ENCODE results near the gene INPP5F. TPM values are rescaled to one million over a fixed set of nuclear protein-coding genes. Genes with fewer than 3 reads are reported as not detected.

The INPP5F gene
- total and polyA plus RNA-seq, 11 donors: 3.0 to 9.9 (median 6.4) TPM

DNA sequence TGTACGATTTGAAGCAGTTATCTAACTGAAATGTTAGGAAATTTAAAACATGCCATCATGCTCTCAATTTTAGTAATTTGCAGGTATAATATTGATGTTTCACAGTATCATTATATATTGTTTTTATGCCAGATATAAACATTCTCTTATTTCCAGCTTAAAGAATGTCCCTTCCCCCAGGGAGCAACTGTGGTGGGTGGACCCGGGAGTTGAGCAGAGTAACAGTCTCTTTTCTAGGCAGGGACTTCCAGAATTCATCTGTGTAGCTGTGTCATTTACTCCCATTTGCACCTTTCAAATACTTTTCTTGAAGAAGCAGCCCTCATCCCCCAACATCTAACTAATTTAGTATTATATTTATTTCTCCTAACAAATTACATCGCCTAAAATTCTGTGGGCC lies 9.6 kb downstream of the INPP5F start:
- TF ChIP-seq POLR2A (IDR thresholded peaks at IDR 0.05): no peak
- TF ChIP-seq, protein P1, sequence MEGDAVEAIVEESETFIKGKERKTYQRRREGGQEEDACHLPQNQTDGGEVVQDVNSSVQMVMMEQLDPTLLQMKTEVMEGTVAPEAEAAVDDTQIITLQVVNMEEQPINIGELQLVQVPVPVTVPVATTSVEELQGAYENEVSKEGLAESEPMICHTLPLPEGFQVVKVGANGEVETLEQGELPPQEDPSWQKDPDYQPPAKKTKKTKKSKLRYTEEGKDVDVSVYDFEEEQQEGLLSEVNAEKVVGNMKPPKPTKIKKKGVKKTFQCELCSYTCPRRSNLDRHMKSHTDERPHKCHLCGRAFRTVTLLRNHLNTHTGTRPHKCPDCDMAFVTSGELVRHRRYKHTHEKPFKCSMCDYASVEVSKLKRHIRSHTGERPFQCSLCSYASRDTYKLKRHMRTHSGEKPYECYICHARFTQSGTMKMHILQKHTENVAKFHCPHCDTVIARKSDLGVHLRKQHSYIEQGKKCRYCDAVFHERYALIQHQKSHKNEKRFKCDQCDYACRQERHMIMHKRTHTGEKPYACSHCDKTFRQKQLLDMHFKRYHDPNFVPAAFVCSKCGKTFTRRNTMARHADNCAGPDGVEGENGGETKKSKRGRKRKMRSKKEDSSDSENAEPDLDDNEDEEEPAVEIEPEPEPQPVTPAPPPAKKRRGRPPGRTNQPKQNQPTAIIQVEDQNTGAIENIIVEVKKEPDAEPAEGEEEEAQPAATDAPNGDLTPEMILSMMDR (IDR thresholded peaks at IDR 0.05): no peak
- no peaks in the 10 kb centered on the region for H3K9me3 ChIP-seq
- no peak for DNase-seq
- no peak overlapping the region for H3K4me3 ChIP-seq
- H3K4me1 ChIP-seq: peaks cover 0 to 26% (median 12%) of the 10 kb centered on the region in 12 donors
- ATAC-seq: no peak
- peaks cover 0 to 1% (median 0%) of the 10 kb centered on the region in 9 donors for H3K36me3 ChIP-seq
- no peak overlapping the region for H3K27ac ChIP-seq
- no peaks in the 10 kb centered on the region for H3K27me3 ChIP-seq
- intact Hi-C loops (cut with DNase I): no loop called here
- 87 to 92% (median 89%) methylated on average over 3 of the region's 3 CpGs for WGBS, 4 donors

DNA sequence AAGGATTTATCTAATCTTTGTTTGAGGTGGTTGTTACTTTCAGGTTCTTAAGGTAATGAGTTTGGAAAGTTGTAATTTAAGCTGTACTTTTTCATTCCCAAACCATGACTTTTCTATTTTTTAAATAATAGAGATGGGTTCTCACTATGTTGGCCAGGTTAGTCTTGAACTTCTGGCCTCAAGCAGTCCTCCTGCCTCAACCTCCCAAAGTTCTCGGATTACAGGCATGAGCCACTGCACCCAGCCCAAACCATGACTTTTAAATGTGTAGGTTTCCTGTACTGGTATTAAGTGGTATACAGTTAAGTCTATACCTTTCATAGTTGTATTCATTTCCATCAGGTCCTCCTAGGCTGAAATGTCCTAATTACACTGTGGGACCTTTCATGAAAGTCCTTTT lies 10.4 kb downstream of the INPP5F start:
- no peak for TF ChIP-seq POLR2A (IDR thresholded peaks at IDR 0.05)
- TF ChIP-seq, protein P1 (IDR thresholded peaks at IDR 0.05): no peak
- Histone ChIP-seq H3K27ac (no peak overlapping the region), H3K27me3 (no peaks in the 10 kb centered on the region), H3K36me3 (no peaks in the 10 kb centered on the region), H3K9me3 (no peaks in the 10 kb centered on the region), H3K4me3 (no peak overlapping the region), H3K4me1 (peaks cover 0 to 26% (median 12%) of the 10 kb centered on the region in 12 donors)
- WGBS, 4 donors: 96 to 100% (median 98%) methylated on average over 1 of the region's 1 CpG
- DNase-seq (no peak), ATAC-seq (no peak)
- intact Hi-C loops (cut with DNase I): no loop called here

DNA sequence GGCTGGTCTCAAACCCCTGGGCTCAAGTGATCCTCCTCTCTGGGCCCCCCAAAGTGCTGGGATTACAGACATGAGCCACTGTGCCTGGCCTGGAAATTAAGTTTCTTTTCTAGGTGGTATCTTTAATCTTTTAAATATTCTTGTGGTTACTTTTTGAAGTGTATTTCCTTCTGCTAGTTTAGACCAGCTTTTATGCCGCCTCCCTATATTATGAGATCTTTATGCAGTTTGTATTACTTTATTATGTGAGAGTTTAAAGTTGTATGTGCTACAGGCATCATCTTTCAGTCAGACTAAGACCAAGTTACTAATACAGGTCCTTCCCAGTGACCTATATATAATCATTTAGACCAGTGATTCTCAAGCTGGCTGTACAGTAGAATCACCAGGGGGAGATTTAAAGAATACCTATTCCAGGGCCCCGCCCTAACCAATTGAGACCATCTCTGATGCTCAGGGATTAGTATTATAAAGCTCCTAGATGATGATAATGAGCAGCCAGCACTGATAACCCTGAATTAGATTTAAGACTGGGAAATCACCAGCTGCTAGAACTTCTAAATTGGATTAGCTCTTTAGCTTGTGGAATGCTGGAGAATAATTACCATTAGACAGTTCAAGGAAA lies 11.3 kb downstream of the INPP5F start:
- DNase-seq (no peak), ATAC-seq (no peak)
- WGBS, 4 donors: 94 to 100% (median 99%) methylated on average over 2 of the region's 2 CpGs
- H3K27me3 ChIP-seq: no peaks in the 10 kb centered on the region
- H3K36me3 ChIP-seq: no peaks in the 10 kb centered on the region
- H3K27ac ChIP-seq: peak overlapping the region in 6 of 12 donors; percentile 9 to 58 (median 36)
- H3K9me3 ChIP-seq: no peaks in the 10 kb centered on the region
- no peak overlapping the region for H3K4me3 ChIP-seq
- peaks cover 0 to 26% (median 12%) of the 10 kb centered on the region in 12 donors for H3K4me1 ChIP-seq
- no peak for TF ChIP-seq POLR2A (IDR thresholded peaks at IDR 0.05)
- TF ChIP-seq, protein P1 (IDR thresholded peaks at IDR 0.05): no peak
- intact Hi-C loops (cut with DNase I): no loop called here

DNA sequence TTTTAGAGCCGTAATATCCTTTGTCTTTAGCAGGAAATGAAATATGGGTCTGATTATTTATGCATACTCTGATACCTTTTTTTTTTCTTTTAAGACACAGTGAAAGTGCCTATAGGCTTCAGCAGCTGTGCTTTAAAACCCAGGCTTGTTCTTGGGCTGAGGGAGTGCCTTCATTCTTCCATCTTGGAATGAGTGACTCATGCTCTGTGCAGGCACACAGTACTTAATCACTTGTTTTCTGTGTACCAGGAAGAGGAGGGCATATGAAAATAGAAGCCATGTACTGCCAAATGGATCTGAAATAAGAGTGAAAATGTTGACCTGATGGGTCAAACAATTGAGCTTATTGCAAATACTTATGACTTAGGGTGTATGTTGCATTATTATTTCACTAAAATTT lies 12.0 kb downstream of the INPP5F start:
- DNase-seq: no peak

More for the DNA sequence above, 12.0 kb downstream of the INPP5F start:
- intact Hi-C loops (cut with DNase I): no loop called here
- H3K4me1 ChIP-seq: peaks cover 0 to 26% (median 12%) of the 10 kb centered on the region in 12 donors
- no peaks in the 10 kb centered on the region for H3K9me3 ChIP-seq
- H3K27ac ChIP-seq: peak overlapping the region in 6 of 12 donors; percentile 23 to 58 (median 36)
- ATAC-seq: peak; percentile 80 to 96 (median 88)
- 51 to 78% (median 62%) methylated on average over 1 of the region's 1 CpG for WGBS, 4 donors
- TF ChIP-seq POLR2A (IDR thresholded peaks at IDR 0.05): no peak
- TF ChIP-seq, protein P1 (IDR thresholded peaks at IDR 0.05): no peak
- no peaks in the 10 kb centered on the region for H3K36me3 ChIP-seq
- H3K27me3 ChIP-seq: no peaks in the 10 kb centered on the region
- no peak overlapping the region for H3K4me3 ChIP-seq

Data from heart left ventricle (tissue), 16 donors.